Measurements from ENCODE around the gene SLC39A7.

The SLC39A7 gene

DNA sequence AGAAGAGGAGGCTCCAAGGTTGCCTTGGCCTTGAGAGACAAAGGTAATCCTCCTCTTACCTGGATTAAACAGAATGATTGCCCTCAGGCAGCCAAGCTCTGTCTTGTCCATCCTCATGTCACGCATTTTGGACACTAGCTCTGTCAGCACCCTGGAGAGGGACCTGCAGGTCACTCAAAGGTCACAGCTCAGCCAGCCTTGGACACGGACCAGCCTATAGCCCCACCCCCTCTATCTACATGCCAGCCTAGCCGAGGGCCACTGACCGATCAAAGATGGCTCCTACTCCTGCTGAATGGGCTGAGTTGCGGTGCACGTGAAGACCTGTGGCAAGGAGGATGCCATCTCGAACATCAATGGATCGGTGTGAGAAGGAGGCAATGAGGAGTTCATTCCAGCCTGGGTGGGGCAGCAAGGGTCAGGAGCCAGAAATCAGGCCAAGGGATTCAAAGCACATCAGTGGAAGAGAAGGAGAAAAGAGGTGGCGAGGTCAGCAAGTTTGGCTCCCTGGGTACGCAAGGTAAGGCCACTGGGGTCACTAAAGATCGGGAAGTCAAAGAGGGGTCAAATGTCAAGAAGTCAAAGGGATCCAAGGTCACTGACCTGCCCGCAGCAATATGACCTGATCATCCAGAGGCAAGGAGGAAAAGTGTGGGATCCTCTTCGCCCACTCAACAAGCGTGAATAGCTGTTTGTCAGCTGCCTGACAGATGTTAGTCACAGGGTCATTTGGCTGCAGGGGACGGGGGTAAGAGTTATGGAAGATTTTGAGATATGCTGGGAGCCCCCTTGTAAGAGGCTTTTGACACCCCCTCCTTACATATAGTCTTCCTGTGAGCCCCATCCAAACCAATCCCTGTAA lies 5.1 kb upstream of the SLC39A7 start:
- H3K4me3 ChIP-seq (replicated peaks in 1 of 2; ENCODE audit: low read depth in 2 of 2, low read length in 2 of 2) = no peak overlapping the region
- no peak for DNase-seq (ENCODE audit: low read depth in 2 of 2)
- TF ChIP-seq, protein P1, sequence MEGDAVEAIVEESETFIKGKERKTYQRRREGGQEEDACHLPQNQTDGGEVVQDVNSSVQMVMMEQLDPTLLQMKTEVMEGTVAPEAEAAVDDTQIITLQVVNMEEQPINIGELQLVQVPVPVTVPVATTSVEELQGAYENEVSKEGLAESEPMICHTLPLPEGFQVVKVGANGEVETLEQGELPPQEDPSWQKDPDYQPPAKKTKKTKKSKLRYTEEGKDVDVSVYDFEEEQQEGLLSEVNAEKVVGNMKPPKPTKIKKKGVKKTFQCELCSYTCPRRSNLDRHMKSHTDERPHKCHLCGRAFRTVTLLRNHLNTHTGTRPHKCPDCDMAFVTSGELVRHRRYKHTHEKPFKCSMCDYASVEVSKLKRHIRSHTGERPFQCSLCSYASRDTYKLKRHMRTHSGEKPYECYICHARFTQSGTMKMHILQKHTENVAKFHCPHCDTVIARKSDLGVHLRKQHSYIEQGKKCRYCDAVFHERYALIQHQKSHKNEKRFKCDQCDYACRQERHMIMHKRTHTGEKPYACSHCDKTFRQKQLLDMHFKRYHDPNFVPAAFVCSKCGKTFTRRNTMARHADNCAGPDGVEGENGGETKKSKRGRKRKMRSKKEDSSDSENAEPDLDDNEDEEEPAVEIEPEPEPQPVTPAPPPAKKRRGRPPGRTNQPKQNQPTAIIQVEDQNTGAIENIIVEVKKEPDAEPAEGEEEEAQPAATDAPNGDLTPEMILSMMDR (IDR thresholded peaks at IDR 0.05; ENCODE audit: low read depth, low read length) = no peak

DNA sequence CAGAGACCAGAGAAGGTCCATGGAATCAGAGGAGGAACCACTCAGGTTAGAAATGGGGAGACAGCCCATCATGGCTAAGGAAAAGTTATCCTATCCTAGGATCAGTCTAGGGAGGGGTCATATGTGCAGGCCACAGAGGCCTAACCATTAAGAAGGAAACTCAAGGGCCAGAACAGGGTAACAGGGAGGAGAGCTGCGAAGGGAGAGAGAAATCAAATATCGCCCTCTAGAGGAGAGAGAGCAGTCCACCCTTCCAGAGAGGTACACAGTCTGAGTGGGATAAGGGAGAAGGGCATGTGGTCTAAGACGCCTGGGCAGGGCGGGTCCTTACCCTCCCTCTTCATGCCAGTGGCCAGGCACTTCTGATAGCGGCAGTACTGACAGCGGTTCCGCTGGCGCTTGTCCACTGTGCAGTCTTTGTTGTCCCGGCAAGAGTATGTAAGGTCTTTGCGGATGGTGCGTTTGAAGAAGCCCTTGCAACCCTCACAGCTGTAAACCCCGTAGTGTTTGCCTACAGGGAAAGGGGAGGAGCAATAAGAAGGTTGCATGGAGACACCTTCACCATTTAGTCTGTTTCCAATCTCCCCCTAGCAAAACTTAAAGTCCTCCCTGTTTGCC lies 3.1 kb upstream of the SLC39A7 start:
- no peak overlapping the region for H3K4me3 ChIP-seq (replicated peaks in 1 of 2; ENCODE audit: low read depth in 2 of 2, low read length in 2 of 2)
- peak; percentile 72 to 83 for DNase-seq (ENCODE audit: low read depth in 2 of 2)
- TF ChIP-seq, protein P1 (IDR thresholded peaks at IDR 0.05; ENCODE audit: low read depth, low read length) = peak; percentile 72

GRCh38 chr6:33198159-33198852 lies 2.4 kb upstream of the SLC39A7 start:
- DNase-seq (ENCODE audit: low read depth in 2 of 2) = no peak
- no peak overlapping the region for H3K4me3 ChIP-seq (replicated peaks in 1 of 2; ENCODE audit: low read depth in 2 of 2, low read length in 2 of 2)
- TF ChIP-seq, protein P1 (IDR thresholded peaks at IDR 0.05; ENCODE audit: low read depth, low read length) = no peak

GRCh38 chr6:33198853-33199436 lies 1.7 kb upstream of the SLC39A7 start:
- no peak for DNase-seq (ENCODE audit: low read depth in 2 of 2)
- TF ChIP-seq, protein P1 (IDR thresholded peaks at IDR 0.05; ENCODE audit: low read depth, low read length) = no peak
- H3K4me3 ChIP-seq (replicated peaks in 1 of 2; ENCODE audit: low read depth in 2 of 2, low read length in 2 of 2) = peak overlapping the region; percentile 83 to 94

- peak; percentile 62 to 76 for DNase-seq (ENCODE audit: low read depth in 2 of 2)
- peak overlapping the region; percentile 83 to 94 for H3K4me3 ChIP-seq (replicated peaks in 1 of 2; ENCODE audit: low read depth in 2 of 2, low read length in 2 of 2)
- TF ChIP-seq, protein P1 (IDR thresholded peaks at IDR 0.05; ENCODE audit: low read depth, low read length) = no peak
Measured at GRCh38 chr6:33199687-33200218, 914 bp upstream of the SLC39A7 start.

DNA sequence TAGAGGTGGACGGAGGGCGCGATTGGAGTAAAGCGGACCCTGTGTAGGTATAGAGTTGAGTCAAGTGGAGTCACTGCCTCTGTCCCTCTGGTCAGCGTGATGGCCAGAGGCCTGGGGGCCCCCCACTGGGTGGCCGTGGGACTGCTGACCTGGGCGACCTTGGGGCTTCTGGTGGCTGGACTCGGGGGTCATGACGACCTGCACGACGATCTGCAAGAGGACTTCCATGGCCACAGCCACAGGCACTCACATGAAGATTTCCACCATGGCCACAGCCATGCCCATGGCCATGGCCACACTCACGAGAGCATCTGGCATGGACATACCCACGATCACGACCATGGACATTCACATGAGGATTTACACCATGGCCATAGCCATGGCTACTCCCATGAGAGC lies 479 bp downstream of the SLC39A7 start:
- no peak for DNase-seq (ENCODE audit: low read depth in 2 of 2)
- TF ChIP-seq, protein P1 (IDR thresholded peaks at IDR 0.05; ENCODE audit: low read depth, low read length) = peak; percentile 10

More for the DNA sequence above, 479 bp downstream of the SLC39A7 start:
- H3K4me3 ChIP-seq (replicated peaks in 1 of 2; ENCODE audit: low read depth in 2 of 2, low read length in 2 of 2) = peak overlapping the region; percentile 83 to 94
